ENCODE measurements around the gene CTNNA2. TPM values are rescaled to one million over a fixed set of nuclear protein-coding genes. Genes with fewer than 3 reads are reported as not detected.

The CTNNA2 gene
- total and polyA plus RNA-seq, 9 of the 15 experiments (the other 6 are each of a cell fraction or from before 2014, with no cell fraction given) = 0.03 to 0.40 (median 0.15) TPM

DNA sequence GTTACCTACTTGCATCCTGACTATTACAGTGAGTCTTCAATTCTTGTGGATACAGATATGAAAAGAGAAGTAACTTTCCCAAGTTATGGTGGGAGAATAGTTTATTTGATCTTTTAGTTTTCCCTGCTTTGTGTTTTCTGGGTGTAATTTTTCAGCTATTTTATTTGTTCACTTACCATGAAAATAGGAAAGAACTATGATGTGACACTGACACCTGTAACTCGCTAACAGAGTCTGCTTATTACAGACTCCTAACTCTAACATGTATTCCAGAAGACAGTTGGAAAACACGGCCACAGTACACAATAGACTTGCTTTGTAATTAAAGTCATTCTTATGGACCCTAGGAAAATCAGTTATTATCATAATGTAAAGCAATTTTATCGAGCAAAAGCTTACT is 468.5 kb downstream of the CTNNA2 start:
- intact Hi-C loops (cut with micrococcal nuclease) (no loop called here), in situ Hi-C loops (cut with MboI) (no loop called here)
- H3K27me3 ChIP-seq (ENCODE audit: control insufficient read depth in 2 of 2, insufficient read depth in 2 of 2, low read length in 2 of 2) = no peaks in the 10 kb centered on the region
- H3K4me1 ChIP-seq (replicated peaks in 1 of 2; ENCODE audit: control insufficient read depth in 2 of 2, insufficient read depth in 2 of 2, low read length in 2 of 2) = no peaks in the 10 kb centered on the region
- H3K79me2 ChIP-seq (ENCODE audit: control insufficient read depth, insufficient read depth, low read length) = no peaks in the 10 kb centered on the region
- H3K4me3 ChIP-seq = no peak overlapping the region
- FAIRE-seq (no peak), DNase-seq (ENCODE audit: extremely low read depth in 1 of 4, low spot score in 3 of 4) (no peak), ATAC-seq (no peak)
- POLR2A ChIA-PET = interaction anchor here (0.8 kb wide), 1 partner anchor 24 kb away, joined by 3 read pairs; no protein-coding TSS in a partner anchor
- CTCF ChIA-PET (ENCODE audit: low intra/inter-chr PET ratio) = no interaction called here
- H3K9ac ChIP-seq (ENCODE audit: insufficient read depth in 1 of 2, low read depth in 2 of 2, low read length in 2 of 2) = no peak overlapping the region
- whole genome bisulfite sequencing (ENCODE audit: insufficient coverage, low coverage, missing lambda C conversion rate) = 0% methylated on average over 3 of the region's 3 CpGs
- no peaks in the 10 kb centered on the region for H3K9me1 ChIP-seq (ENCODE audit: control insufficient read depth, insufficient read depth, low read length)
- H4K20me1 ChIP-seq (replicated peaks; ENCODE audit: control insufficient read depth, insufficient read depth, low read length) = no peaks in the 10 kb centered on the region
- H3K4me2 ChIP-seq (ENCODE audit: insufficient read depth, low read length) = no peak overlapping the region
- no TSS peak for BruUV-seq (replicated peaks)
- H3K27ac ChIP-seq (ENCODE audit: extremely low read depth, low read depth, low read length) = no peak overlapping the region
- H3K9me3 ChIP-seq (replicated peaks; ENCODE audit: control insufficient read depth, insufficient read depth, low read depth, low read length) = no peaks in the 10 kb centered on the region
- H3K36me3 ChIP-seq (ENCODE audit: control insufficient read depth, insufficient read depth, low read length) = no peaks in the 10 kb centered on the region
- TF ChIP-seq CCNT2 (IDR thresholded peaks at IDR 0.05; ENCODE audit: borderline replicate concordance, extremely low read depth, insufficient read length, low read depth, low read length) = no peak
- TF ChIP-seq, protein P1, sequence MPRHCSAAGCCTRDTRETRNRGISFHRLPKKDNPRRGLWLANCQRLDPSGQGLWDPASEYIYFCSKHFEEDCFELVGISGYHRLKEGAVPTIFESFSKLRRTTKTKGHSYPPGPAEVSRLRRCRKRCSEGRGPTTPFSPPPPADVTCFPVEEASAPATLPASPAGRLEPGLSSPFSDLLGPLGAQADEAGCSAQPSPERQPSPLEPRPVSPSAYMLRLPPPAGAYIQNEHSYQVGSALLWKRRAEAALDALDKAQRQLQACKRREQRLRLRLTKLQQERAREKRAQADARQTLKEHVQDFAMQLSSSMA (CRISPR knock-in tag; IDR thresholded peaks at IDR 0.05) = no peak
- no peak for TF ChIP-seq RFX5 (IDR thresholded peaks at IDR 0.05; ENCODE audit: low read depth, low read length)
- TF ChIP-seq ZNF232 (CRISPR knock-in tag; IDR thresholded peaks at IDR 0.05) = no peak
- no peak for TF ChIP-seq NFYB (IDR thresholded peaks at IDR 0.05; ENCODE audit: extremely low read depth, insufficient read length)
- no peak for TF ChIP-seq TAF15 (IDR thresholded peaks at IDR 0.05; ENCODE audit: low read depth, low read length)
- TF ChIP-seq, protein P2, sequence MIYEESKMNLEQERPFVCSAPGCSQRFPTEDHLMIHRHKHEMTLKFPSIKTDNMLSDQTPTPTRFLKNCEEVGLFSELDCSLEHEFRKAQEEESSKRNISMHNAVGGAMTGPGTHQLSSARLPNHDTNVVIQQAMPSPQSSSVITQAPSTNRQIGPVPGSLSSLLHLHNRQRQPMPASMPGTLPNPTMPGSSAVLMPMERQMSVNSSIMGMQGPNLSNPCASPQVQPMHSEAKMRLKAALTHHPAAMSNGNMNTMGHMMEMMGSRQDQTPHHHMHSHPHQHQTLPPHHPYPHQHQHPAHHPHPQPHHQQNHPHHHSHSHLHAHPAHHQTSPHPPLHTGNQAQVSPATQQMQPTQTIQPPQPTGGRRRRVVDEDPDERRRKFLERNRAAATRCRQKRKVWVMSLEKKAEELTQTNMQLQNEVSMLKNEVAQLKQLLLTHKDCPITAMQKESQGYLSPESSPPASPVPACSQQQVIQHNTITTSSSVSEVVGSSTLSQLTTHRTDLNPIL (CRISPR knock-in tag; IDR thresholded peaks at IDR 0.05) = no peak
- TF ChIP-seq SRSF3 (IDR thresholded peaks at IDR 0.05; ENCODE audit: insufficient read depth, low read length) = no peak
- TF ChIP-seq, protein P3, sequence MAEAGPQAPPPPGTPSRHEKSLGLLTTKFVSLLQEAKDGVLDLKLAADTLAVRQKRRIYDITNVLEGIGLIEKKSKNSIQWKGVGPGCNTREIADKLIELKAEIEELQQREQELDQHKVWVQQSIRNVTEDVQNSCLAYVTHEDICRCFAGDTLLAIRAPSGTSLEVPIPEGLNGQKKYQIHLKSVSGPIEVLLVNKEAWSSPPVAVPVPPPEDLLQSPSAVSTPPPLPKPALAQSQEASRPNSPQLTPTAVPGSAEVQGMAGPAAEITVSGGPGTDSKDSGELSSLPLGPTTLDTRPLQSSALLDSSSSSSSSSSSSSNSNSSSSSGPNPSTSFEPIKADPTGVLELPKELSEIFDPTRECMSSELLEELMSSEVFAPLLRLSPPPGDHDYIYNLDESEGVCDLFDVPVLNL (CRISPR knock-in tag; IDR thresholded peaks at IDR 0.05; ENCODE audit: low read depth) = no peak
- no peak for TF ChIP-seq ZSCAN29 (IDR thresholded peaks at IDR 0.05)
- TF ChIP-seq KLF1 (tag; IDR thresholded peaks at IDR 0.05) = no peak
- no peak for TF ChIP-seq NR3C1 (CRISPR knock-in tag; IDR thresholded peaks at IDR 0.05)
- no peak for TF ChIP-seq PCBP2 (IDR thresholded peaks at IDR 0.05; ENCODE audit: low read depth, low read length, poor library complexity, severe bottlenecking)
- H2AFZ ChIP-seq (ENCODE audit: low read depth, low read length) = no peak overlapping the region

All from K562 (cell line).